ENCODE data around the gene PIGZ.
"Not testable (repeated sequence)": the region's sequence is repeated elsewhere in the genome, so short reads cannot be mapped to it uniquely, and the experiment has no call there.

Gene PIGZ

DNA sequence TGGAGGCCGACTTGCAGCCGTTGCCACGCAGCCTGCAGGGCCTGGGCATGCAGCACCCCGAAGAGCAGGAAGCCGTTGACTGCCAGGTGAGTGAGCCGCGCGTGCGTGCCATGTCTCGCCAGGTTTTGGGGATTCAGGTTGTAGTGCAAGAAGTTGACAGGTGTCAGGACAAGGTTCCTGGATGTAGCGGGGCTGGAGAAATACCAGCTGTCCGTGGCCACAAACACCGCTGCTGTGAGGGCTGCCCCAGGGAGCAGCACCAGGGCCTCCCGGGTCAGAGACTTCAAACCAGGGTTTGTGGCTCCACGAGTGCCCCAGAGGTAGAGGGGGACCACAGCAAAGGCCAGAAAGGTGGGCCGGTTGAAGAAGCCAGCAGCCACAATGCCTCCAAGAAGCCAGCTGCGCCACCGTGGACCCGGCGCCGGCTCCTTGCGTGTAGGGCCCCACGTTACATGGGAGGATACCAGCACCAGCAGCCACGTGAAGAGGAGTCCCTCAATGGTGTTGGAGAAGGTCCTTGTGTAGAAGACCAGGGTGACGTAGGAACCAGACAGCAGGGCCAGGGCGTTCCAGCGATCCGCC, 20.7 kb downstream of the PIGZ start:
- DNase-seq = no peak

DNA sequence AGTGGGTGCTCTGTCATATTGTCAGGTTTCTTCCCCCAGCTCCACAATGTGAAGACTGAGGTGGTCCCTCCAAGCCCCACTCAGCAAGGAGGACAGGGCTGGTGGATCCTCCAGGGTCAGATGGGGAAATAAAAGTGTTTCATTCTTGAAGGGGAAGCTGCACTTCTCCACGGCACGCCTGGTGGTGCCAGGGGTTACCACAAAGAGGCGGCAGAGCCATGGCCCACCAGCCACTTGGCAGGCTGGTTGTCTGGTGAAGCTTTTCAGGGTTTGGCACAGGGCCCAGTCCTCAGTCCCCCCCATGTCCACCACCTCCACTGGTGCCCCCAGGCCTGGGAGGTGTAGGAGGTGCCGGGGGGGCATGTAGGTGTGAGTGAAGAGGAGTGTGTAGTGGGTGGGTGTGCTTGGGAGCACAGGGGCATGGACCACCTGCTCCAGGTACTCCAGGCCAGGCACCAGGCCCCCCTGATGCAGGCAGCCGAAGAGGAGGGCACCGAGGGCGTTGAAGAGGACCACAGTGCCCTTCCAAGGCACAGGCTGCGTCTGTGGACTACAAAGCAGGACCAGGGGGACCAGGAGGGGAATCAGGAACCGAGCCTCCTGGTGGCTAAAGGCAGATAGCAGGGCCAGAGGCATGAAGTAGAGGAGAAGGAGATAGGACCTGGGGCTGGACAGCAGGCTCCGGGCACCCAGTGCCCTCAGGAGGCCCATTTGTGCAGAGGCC, 21.3 kb downstream of the PIGZ start:
- DNase-seq = no peak

DNA sequence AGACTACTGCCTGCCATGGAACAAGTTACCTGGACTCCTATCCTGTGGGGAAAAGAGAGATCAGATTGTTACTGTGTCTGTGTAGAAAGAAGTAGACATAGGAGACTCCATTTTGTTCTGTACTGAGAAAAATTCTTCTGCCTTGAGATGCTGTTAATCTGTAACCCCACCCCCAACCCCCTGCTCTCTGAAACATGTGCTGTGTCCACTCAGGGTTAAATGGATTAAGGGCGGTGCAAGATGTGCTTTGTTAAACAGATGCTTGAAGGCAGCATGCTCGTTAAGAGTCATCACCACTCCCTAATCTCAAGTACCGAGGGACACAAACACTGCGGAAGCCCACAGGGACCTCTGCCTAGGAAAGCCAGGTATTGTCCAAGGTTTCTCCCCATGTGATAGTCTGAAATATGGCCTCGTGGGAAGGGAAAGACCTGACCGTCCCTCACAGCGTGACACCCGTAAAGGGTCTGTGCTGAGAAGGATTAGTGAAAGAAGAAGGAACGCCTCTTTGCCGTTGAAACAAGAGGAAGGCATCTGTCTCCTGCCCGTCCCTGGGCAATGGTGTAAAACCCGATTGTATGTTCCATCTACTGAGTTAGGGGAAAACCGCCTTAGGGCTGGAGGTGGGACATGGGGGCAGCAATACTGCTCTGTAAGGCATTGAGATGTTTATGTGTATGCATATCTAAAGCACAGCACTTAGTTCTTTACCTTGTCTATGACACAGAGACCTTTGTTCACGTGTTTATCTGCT, 24.4 kb downstream of the PIGZ start:
- not testable (repeated sequence) for DNase-seq

DNA sequence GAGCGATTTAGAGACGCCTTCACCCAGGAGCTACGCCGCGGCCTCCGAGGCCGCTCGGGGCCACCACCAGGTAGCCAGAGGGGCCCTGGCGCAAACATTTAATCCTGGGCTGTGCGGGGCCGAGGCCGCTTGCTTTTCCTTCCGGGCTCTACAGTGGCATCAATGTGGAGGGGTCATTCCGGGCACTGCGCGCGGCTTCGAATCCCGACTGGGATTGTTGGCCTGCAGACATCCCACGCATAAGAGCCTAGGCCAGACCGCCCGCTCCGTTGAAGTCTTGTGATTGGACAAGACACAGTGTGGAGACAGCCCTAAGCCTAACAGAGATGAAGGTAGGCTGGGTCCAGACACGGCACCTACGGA, 25.7 kb downstream of the PIGZ start:
- DNase-seq = no peak

DNA sequence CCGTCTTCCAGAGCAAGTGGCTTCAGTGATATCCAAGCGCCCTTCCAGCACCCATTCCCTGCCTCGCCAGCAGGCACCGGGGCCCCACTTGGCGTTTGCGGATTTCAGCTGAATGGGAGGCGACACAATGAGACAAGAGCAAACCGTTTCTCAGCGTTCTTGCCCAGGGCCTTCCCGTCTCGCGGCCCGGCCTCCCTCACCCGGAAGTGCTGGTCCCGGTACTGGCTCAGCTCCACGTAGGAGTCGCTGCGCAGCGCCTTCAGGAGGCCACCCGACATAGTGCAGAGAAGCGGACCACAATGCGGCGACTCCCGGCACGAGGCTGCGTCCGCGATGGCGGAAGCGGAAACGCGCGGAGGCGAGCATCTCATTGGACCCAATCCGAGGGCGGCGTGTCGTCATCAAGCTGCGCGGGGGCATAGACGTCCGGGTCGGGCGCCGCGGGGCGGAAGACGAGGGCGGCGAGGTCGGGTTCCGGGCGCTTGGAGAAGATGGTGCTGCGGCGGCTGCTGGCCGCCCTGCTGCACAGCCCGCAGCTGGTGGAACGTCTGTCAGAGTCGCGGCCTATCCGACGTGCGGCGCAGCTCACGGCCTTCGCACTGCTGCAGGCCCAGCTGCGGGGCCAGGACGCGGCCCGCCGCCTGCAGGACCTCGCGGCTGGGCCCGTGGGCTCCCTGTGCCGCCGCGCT, 26.3 kb downstream of the PIGZ start, which contains the start of gene NCBP2:
TSS of gene NCBP2 (minus strand) at position 303 of the 689 bp plus-strand sequence. CDS start at position 278, 25 bp downstream.
- DNase-seq = peak; percentile 87

DNA sequence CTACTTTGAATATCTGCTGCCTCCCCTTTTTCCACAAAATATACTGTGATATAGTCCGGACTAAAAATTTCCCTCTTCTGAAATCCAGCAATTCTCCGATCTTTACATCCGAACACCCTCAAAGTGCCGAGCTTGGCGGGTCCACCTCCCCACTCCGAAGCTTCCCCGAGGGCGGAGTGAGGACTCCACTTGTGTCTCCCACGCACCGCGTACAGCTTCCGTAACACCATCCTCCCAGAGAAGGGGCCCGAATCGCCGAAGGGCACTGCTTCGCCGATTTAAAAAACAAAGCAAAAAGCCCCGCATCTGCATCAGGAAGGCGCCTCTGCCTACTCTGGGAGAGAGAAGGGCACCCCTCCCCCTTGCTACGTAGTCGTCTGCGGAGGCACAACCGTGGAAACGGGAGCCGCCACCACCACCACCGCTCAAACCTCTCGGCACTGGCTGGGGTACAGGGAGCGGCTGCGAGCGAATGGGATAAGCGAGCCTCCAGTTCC, 26.9 kb downstream of the PIGZ start:
- DNase-seq = peak; percentile 6

DNA sequence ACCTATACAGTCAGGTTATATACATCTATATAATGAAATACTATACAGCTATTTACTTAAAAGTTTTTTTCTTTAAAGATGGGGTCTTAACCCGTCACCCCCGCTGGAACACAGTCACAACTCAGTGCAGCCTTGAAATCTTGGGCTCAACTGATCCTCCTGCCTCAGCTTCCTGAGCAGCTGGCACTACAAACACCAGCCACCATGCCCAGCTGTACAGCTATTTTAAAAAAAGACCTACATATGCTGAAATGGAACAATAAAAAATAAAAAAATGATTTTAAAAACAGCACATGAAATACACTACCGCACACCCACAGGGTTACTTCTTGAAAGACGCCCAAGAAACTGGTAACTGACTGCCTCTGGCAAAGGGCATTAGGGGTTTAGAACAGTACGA, 30.1 kb downstream of the PIGZ start:
- no peak for DNase-seq

DNA sequence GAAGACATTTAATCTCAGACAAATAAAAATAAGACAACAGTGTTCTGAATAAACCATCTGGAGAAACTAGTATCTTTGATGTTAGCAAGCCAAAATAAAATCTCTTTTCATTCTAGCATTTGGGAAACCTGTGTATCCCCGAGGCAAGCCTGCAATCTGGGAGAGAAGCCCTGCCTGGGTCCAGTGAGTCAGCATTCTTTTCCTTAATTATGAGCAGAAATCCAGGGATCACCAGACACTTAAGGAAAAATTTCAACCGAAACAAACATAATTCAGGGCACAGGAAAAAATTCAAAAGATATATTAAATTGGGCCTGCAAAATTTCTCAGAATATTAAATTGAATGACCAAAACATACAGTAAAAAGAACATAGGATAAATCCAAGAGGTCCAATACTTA, 30.5 kb downstream of the PIGZ start:
- no peak for DNase-seq

DNA sequence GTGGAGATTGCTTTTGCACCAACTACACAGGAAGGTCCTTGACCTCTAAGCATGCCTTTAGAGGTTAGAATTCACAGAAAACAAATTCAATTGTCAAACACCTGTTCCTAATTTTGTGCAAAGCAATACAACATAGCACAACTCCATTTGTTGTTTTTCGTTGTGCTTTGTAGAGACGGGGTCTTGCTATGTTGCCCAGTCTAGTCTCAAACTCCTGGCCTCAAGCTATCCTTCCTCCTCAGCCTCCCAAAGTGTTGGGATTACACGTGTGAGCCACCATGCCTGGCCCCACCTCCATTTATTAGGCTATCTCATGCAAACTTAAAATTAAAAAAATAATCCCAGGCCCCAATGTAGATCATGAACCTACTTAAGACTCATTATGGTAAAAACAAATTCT, 32.3 kb downstream of the PIGZ start:
- no peak for DNase-seq

DNA sequence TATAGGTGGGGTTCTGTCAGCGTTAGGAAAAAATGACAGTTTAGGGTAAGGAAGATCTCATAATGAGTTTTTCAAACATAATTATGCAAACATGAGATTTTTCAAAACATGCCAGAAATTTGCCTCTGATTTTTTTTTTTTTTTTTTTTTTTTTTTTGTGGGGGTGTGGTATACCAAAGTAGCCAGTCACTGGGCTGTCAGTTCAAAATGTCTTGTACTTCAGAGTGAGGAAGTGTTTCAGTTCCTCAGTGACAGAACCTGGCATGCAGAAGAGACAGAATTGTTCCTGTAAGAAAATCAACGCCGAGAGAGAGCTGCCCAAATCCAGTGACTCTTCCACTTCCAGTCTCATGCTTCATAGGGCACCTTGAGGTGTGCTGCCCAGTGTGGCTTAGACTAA, 36.0 kb downstream of the PIGZ start:
- no peak for DNase-seq

DNA sequence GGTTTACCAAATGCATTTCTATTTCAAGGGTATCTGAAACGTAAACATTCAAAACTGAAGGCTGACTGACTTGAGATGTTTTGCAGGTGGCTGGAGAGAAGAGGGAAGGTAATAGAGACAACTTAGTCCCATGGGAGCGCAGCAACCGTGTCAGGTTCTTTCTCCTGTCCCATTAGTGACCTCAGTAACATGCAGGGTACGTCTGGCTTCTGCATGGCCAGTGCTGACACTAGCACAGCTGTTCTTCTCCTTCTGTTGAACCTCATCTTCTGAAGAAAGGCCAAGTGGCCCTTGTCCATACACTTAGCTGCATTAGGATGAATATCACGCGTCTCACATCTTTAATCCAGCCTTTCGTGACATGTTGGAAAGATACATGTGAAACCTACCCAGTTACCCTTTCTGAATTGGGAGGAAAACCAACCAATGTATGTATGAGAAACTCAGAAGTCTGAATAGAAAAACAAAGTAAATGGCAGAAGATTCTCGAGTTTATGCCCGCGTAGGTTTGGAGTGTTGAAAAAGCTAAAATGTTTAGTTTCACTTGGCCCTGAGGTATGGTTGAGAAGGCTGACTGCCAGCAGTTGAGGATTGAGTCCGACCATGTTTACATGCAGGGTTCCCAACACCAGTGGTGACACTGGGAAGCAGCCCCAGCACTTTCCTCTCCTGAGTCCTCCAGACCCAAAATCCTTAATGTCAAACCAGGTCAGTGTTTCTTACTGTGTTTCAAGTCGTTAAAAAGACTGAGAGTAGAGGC, 36.6 kb downstream of the PIGZ start:
- no peak for DNase-seq

DNA sequence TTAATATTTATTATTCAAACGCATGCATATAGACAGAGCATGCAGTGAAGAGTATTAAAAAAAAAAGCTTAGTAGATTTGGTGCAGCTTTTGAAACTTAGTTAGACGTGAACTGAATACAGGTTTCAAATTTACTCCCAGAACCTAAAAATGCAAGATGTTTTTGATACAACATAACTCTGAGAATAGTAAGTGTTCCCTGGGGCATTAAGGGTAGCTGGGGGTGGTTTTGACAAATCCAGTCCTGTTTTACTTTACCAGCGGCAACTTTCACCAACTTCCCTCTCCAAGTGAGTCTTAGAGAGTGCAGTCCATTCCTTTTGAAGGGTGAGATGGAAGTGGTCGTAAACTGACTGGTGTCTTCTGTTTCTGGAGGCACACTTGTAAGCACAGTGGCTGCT, 37.5 kb downstream of the PIGZ start:
- no peak for DNase-seq

DNA sequence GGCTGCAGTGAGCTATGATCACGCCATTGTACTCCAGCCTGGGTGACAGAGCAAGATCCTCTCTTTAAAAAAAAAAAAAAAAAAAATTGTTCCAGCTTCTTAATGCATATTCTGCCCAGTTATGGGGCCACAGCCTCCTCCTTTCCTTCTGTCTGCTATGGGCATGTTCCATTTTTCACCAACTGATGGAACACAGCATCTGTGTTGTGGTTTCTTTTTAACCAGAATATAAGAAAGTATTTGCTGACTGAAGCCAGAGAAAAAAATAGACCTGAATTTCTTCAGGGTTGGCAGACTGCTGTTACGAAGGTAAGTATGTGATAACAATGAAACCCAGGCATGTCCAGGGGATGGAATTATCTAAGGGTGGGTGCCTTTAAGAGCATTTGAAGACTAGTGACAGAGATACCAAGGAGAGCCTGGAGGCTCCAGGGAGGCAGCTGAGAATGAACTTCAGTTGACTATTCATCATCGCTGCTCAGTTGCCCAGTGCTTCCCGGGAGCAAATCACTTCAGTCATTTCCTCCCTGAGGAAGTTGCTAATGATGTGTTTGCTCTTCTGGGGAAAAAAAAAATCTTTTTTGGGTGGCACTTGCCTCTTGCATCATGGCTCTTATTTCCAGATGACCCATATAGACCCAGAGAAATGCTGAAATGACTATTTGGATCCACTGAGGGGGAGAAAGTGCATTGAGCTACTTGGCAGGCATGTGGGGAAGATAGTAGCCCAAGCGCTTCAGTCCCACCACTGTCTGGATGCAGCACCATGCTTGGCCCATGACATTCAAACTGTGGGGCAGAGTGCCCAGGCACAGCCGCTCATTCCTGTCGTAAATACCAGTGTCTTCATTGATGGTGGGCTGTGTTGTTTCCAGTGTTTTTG, 40.8 kb downstream of the PIGZ start:
- DNase-seq = no peak

DNA sequence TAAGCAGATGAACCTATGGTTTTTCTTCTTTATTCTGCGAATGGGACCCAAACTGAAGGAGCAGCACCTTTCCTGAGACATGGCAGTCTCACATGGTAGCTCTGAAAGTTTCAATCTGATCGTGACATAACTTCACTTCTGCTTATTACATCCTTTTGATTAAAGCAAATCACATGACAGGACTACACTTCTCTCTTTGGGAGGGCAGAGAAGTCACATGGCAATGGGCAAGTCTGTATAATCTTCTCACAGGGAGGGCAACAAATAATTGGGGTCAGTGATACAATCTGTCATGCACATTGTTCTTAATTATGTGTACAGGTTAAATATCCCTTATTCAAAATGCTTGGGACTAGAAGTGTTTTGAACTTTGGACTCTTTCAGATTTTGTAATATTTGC, 47.9 kb downstream of the PIGZ start:
- no peak for DNase-seq

DNA sequence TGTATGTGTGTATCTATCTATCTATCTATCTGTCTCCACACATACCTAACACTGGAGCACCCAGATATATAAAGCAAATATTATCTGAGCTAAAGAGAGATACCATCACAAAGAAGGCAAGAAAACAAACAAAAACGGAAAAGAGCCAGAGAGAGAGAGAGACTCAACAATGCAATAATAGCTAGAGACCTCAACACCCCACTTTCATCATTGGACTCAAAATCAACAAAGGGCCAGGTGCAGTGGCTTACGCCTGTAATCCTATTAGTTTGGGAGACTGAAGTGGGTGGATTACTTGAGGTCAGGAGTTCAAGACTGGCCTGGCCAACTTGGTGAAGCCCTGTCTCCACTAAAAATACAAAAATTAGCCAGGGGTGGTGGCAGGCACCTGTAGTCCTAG, 49.7 kb downstream of the PIGZ start:
- no peak for DNase-seq

DNA sequence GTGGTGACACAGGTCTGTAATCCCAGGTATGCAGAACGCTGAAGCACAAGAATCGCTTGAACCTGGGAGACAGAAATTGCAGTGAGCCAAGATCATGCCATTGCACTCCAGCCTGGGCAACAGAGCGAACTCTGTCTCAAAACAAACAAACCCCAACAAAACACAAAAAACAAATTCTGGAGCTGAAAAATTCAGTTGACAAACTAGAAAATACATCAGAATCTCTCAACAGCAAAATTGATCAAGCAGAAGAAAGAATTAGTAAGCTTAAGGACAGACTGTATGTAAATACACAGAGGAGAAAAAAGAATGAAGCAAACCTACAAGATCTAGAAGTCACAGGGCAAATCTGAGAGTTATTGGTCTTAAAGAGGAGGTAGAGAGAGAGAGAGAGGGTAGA, 51.6 kb downstream of the PIGZ start:
- no peak for DNase-seq

DNA sequence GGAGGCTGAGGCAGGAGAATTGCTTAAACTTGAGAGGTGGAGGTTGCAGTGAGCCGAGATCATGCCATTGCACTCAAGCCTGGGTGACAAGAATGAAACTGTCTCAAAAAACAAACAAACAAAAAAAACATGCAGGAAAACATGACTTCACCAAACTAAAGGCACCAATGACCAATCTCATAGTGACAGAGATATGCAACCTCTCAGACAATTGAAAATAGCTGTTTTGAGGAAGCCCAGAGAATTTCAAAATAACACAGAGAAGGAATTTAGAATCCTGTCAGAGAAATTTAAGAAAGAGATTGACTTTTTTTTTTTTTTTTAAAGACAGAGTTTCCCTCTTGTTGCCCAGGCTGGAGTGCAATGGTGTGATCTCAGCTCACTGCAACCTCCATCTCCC, 52.4 kb downstream of the PIGZ start:
- no peak for DNase-seq

DNA sequence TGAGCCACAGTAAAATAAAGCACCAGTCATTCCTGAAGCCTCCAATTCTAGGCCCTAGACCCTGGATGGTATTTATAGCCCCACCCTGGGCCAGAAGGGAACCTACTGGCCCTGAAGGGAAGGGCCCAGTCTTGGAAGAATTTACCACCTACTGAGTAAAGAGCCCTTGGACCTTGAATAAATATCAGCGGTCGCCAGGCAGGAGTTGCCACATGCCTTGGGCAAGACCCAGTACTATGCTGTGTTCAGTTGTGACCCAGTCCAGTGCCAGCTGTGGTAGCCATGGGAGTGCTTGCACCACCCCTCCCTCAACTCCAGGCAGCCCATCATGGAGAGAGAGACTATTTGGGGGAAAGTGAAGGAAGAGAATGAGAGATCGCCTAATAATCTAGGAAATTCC, 53.3 kb downstream of the PIGZ start:
- no peak for DNase-seq

DNA sequence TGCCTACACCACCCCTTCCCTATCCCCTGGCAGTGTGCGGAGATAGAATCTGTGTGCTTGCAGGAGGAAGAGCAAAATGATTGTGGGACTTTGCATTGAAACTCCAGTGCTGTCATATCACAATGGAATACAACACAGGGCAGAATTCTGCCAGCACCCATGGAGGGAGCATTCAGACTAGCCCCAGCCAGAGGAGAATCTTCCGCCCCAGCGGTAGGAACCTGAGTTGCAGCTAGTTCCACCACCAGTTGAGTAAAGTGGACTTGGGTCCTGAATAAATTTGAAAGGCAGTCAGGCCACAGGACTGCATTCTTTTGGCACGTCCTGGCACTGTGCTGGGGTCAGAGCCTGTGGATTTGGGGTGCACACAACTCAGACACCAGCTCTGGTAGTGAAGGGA, 53.8 kb downstream of the PIGZ start:
- DNase-seq = no peak

DNA sequence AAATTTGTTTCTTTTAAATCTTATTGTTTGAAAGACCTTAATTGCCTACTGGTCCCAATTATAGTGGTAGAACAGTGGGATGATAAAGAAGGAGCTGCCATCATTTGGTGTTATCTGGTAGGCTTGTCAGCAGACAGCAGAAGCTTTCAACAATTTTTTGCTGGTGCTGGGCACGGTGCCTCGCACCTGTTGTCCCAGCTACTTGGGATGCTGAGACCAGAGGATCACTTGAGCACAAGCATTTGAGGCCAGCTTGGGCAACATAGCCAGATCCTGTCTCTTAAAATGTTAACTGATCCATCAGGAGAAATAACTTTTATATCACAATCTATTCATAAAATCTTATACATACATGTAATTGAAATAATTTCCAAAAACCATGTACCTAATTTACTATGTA, 64.9 kb downstream of the PIGZ start:
- DNase-seq = no peak

DNA sequence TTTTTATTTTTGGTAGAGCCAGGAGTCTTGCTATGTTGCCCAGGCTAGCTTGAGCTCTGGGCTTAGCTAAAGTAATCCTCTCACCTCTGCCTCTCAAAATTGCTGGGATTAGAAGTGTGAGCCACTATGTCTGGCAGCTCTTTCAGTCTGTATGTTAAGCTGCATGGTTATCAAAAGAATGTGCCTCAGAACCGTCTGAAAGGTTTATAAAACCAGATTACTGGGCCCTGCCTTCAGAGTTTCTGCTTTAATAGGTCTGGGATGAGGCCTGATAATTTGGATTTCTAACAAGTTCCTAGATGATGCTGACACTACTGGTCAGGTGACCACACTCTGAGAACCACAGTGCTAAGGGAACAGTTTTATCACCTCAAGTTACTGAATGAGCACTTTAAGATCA, 66.3 kb downstream of the PIGZ start:
- DNase-seq = no peak

DNA sequence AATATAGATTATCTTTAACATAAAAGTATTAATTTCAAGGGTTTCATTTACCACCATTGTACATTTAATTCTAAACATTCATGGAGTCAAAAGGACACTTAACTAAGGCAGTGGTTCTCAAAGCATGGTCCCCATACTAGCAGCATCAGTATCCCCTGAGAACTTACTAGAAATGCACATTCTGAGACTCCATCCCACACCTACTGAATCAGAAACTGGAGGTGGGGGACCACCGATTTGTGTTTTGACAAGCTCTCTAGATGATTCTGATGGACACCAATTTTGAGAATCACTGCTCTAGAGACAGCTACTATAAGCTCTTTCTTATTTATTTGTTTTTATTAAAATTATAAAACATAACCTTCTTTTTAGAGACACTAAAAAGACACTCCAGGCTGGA, 66.9 kb downstream of the PIGZ start:
- no peak for DNase-seq

All from SIG-M5 (cell line).